GM12801 (cell line): ENCODE measurements around the gene ROPN1B.

Experiments used
- CTCF ChIP-seq: IDR thresholded peaks from one replicate; pipeline ENCODE4 v1.5.1; 2011; ENCODE audit warnings: control low read depth; ENCODE audit not compliant: insufficient read length; ENCODE audit errors: extremely low read depth

ROPN1B gene

GRCh38 chr3:126017362-126017761, 48.4 kb downstream of the ROPN1B start:
- no peak for TF ChIP-seq CTCF

GRCh38 chr3:126018545-126018944, 49.6 kb downstream of the ROPN1B start:
- no peak for TF ChIP-seq CTCF

- TF ChIP-seq CTCF, result no peak
These were observed 50.0 kb downstream of the ROPN1B start for GRCh38 chr3:126018995-126019394.

- no peak for TF ChIP-seq CTCF
These were observed 50.7 kb downstream of the ROPN1B start for GRCh38 chr3:126019683-126020082.

- TF ChIP-seq CTCF, result no peak
These were observed 52.2 kb downstream of the ROPN1B start for GRCh38 chr3:126021224-126021623.

GRCh38 chr3:126021702-126022101, 52.7 kb downstream of the ROPN1B start:
- no peak for TF ChIP-seq CTCF

- no peak for TF ChIP-seq CTCF
These were observed 53.9 kb downstream of the ROPN1B start for GRCh38 chr3:126022741-126023359.
